Esophagus squamous epithelium (tissue), 5 donors: Measurements from ENCODE around the gene GPR3. TPM values are rescaled to one million over a fixed set of nuclear protein-coding genes. Genes with fewer than 3 reads are reported as not detected.
A peak's percentile ranks its signal among the peaks of the same experiment; 100 is the strongest.

ENCODE experiments used
- DNase-seq: peaks from one replicate; lab custom pipeline; 2025; lab: John Stamatoyannopoulos, UW
- H3K27ac ChIP-seq, 4 donors: fragments of 200-600 bp; sonication (generic); one replicate each; pipeline ENCODE4 v1.5.1; 2016 to 2019; ENCODE audit warnings: mild to moderate bottlenecking in 1 of 4
- H3K27me3 ChIP-seq, 4 donors: fragments of 200-600 bp; sonication (generic); 1 replicate in 3 of 4; 2 replicates in 1 of 4; pipeline versions ENCODE4 v1.5.1 to v1.6.0; 2017 to 2021; ENCODE audit warnings: antibody characterized with exemption in 1 of 4
- H3K36me3 ChIP-seq, 3 donors: fragments of 200-600 bp; sonication (generic); one replicate each; pipeline ENCODE4 v1.5.1; 2016 to 2019
- H3K4me1 ChIP-seq, 3 donors: fragments of 200-600 bp; sonication (generic); one replicate each; pipeline ENCODE4 v1.5.1; 2017 to 2019
- H3K4me3 ChIP-seq, 4 donors: fragments of 200-600 bp; sonication (generic); 1 replicate in 3 of 4; 2 replicates in 1 of 4; pipeline ENCODE4 v1.5.1; 2016 to 2019; ENCODE audit warnings: mild to moderate bottlenecking in 2 of 4, moderate library complexity in 1 of 4
- H3K9me3 ChIP-seq, 3 donors: fragments of 200-600 bp; sonication (generic); one replicate each; pipeline ENCODE4 v1.5.1; 2016 to 2019
- CTCF ChIP-seq, 6 experiments: fragments of 450-650 bp in 4 of 6; fragments of 200-600 bp in 2 of 6; sonication (generic) in 2 of 6; IDR thresholded peaks; one replicate each; pipeline ENCODE4 v1.5.1; 2016 to 2019; ENCODE audit warnings: antibody characterized with exemption in 6 of 6, mild to moderate bottlenecking in 4 of 6, moderate library complexity in 4 of 6
- POLR2A ChIP-seq, 4 donors: fragments of 450-650 bp; IDR thresholded peaks; one replicate each; pipeline ENCODE4 v1.6.1; 2017; ENCODE audit warnings: antibody characterized with exemption in 4 of 4, mild to moderate bottlenecking in 4 of 4, moderate library complexity in 3 of 4
- WGBS, 2 donors: methylation state at CpG; one replicate each; pipeline ENCODE4 v1.1.5; 2018; 5-methylcytosine and 5-hydroxymethylcytosine counted together
- intact Hi-C: fragments of 100-400 bp; cut with DNase I; formaldehyde crosslinking; loops from one replicate; pipeline ENCODE4 v1.15.0; 2022
- total RNA-seq, 4 donors: library from RNA; depleted of rRNA; stranded (reverse); fragments of >200 nt; gene quantifications; one replicate each; pipeline ENCODE4 v1.1.0, GENCODE V29; 2016
- donor health status: DM: yes; HTN: yes; CAD: no.

GPR3 gene
- total RNA-seq, 4 donors from 2014 or later: 0.38 TPM; not detected in 3

- DNase-seq: no peak
- 90 to 92% methylated on average over 6 to 11 of the region's 21 CpGs for WGBS, 2 donors
- no peak overlapping the region for H3K4me3 ChIP-seq
- peaks cover 15 to 54% (median 19%) of the 10 kb centered on the region in 3 donors for H3K4me1 ChIP-seq
- H3K9me3 ChIP-seq: no peaks in the 10 kb centered on the region
- intact Hi-C loops: loop anchor here (5.0 kb wide), 1 partner anchor 34 kb away; the partner anchor contains the start of gene GPR3
- no peaks in the 10 kb centered on the region for H3K27me3 ChIP-seq
- TF ChIP-seq POLR2A (IDR thresholded peaks at IDR 0.05) (no peak), CTCF (IDR thresholded peaks at IDR 0.05) (no peak)
- peak overlapping the region in 2 of 4 donors; percentile 67 to 81 for H3K27ac ChIP-seq
- peaks cover 69 to 100% (median 74%) of the 10 kb centered on the region in 3 donors for H3K36me3 ChIP-seq
Observed at GRCh38 chr1:27358038-27358927, 34.1 kb upstream of the GPR3 start.

- Histone ChIP-seq H3K27me3 (no peaks in the 10 kb centered on the region), H3K36me3 (peaks cover 73 to 100% (median 80%) of the 10 kb centered on the region in 3 donors), H3K27ac (no peak overlapping the region), H3K4me3 (no peak overlapping the region), H3K9me3 (no peaks in the 10 kb centered on the region), H3K4me1 (peaks cover 15 to 60% (median 26%) of the 10 kb centered on the region in 3 donors)
- DNase-seq: no peak
- 91 to 95% methylated on average over 5 of the region's 5 CpGs for WGBS, 2 donors
- no peak for TF ChIP-seq POLR2A (IDR thresholded peaks at IDR 0.05)
- TF ChIP-seq CTCF (IDR thresholded peaks at IDR 0.05): no peak
- intact Hi-C loops: loop anchor here (5.0 kb wide), 1 partner anchor 33 kb away; the partner anchor contains the start of gene GPR3
Observed at GRCh38 chr1:27358928-27359313, 33.5 kb upstream of the GPR3 start.

GRCh38 chr1:27359822-27360158 is 32.6 kb upstream of the GPR3 start:
- peak overlapping the region in 2 of 4 donors; percentile 33 to 48 for H3K4me3 ChIP-seq
- peaks cover 23 to 69% (median 33%) of the 10 kb centered on the region in 3 donors for H3K4me1 ChIP-seq
- intact Hi-C loops: loop anchor here (5.0 kb wide), 1 partner anchor 33 kb away; the partner anchor contains the start of gene GPR3
- H3K27ac ChIP-seq: no peak overlapping the region
- H3K27me3 ChIP-seq: no peaks in the 10 kb centered on the region
- TF ChIP-seq CTCF (IDR thresholded peaks at IDR 0.05) (no peak), POLR2A (IDR thresholded peaks at IDR 0.05) (no peak)
- peaks cover 77 to 100% (median 89%) of the 10 kb centered on the region in 3 donors for H3K36me3 ChIP-seq
- 55 to 77% methylated on average over 2 to 6 of the region's 9 CpGs for WGBS, 2 donors
- no peak for DNase-seq
- H3K9me3 ChIP-seq: no peaks in the 10 kb centered on the region

GRCh38 chr1:27360159-27361043 is 32.0 kb upstream of the GPR3 start:
- DNase-seq: no peak
- Histone ChIP-seq H3K27me3 (no peaks in the 10 kb centered on the region), H3K27ac (no peak overlapping the region), H3K9me3 (no peaks in the 10 kb centered on the region), H3K4me1 (peaks cover 27 to 75% (median 38%) of the 10 kb centered on the region in 3 donors), H3K36me3 (peaks cover 73 to 96% (median 85%) of the 10 kb centered on the region in 3 donors), H3K4me3 (peak overlapping the region in 2 of 4 donors; percentile 33 to 48)
- WGBS, 2 donors: 57 to 74% methylated on average over 10 to 45 of the region's 71 CpGs
- intact Hi-C loops: no loop called here
- TF ChIP-seq POLR2A (IDR thresholded peaks at IDR 0.05): no peak
- TF ChIP-seq CTCF (IDR thresholded peaks at IDR 0.05): no peak
